Measurements from ENCODE around the gene NRF1.

The NRF1 gene

DNA sequence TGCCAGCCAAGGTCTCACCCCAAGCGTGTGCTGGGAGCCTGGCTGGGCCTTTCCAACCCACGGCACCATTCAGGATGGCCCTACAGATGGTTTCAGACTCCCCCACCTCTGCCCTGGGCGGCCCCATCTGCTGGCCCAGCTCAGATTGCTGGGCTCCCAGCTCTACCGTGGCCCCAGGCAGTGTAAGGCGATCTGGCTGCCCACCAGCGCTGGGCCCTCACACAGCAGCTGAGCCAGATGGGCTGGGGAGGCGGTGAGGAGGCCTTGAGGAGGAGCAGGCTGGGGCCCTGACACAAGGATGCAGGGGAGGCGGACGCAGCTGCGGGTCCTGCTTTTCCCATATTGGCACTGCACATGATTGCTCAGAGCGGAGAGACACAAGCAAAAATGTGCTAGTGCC, 162.8 kb downstream of the NRF1 start:
- no peak overlapping the region for H3K4me3 ChIP-seq (ENCODE audit: low read depth, low read length)
- no peak for TF ChIP-seq POLR2A (IDR thresholded peaks at IDR 0.05; ENCODE audit: extremely low read depth, insufficient read length)
- TF ChIP-seq, protein P1, sequence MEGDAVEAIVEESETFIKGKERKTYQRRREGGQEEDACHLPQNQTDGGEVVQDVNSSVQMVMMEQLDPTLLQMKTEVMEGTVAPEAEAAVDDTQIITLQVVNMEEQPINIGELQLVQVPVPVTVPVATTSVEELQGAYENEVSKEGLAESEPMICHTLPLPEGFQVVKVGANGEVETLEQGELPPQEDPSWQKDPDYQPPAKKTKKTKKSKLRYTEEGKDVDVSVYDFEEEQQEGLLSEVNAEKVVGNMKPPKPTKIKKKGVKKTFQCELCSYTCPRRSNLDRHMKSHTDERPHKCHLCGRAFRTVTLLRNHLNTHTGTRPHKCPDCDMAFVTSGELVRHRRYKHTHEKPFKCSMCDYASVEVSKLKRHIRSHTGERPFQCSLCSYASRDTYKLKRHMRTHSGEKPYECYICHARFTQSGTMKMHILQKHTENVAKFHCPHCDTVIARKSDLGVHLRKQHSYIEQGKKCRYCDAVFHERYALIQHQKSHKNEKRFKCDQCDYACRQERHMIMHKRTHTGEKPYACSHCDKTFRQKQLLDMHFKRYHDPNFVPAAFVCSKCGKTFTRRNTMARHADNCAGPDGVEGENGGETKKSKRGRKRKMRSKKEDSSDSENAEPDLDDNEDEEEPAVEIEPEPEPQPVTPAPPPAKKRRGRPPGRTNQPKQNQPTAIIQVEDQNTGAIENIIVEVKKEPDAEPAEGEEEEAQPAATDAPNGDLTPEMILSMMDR (IDR thresholded peaks at IDR 0.05; ENCODE audit: low read depth, low read length): no peak
- no peak for TF ChIP-seq MAX (IDR thresholded peaks at IDR 0.05; ENCODE audit: low read depth, low read length)
- TF ChIP-seq MYC (IDR thresholded peaks at IDR 0.05; ENCODE audit: low read depth, low read length): no peak
- no peak for DNase-seq (ENCODE audit: low read depth)

DNA sequence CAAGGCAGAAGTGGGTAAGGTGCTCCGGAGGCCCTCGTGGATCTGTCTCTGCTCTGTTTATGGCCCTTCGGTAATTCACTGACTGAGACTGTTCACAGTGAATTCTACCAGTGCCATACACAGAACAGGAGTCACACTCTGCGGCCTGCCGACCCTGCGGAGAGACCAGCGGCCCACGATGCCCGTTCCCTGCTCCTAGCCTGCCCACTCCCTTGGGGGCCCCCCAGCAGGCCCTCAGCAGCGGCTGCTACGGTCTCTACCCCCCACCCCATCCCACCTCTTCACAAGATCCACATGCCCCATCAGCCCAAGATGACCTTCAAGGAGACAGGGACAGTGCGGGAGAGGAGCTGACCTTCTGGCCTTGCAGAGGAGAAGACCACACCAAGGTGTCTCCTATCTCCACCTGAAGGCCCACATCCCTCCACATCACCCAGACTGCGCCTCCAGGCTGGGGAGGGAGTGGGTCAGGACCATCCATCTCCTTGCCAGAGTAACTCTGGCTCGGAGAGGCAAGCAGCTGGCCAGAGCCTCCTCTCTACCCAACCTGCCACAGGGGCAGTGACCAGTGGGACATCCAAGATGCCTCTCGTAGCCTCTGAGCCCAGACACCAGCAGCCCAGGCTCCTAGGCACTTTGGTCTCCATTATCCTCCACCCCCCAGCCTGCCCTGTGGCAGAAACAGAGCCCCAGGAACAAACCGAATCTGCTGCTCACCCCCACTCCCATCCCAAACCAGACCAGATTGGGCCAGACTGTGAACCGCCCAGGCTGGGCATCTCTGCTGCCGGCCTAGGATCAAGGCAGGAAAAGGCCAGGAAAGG, 163.6 kb downstream of the NRF1 start:
- TF ChIP-seq, protein P1 (IDR thresholded peaks at IDR 0.05; ENCODE audit: low read depth, low read length): no peak
- TF ChIP-seq MAX (IDR thresholded peaks at IDR 0.05; ENCODE audit: low read depth, low read length): no peak
- no peak for TF ChIP-seq MYC (IDR thresholded peaks at IDR 0.05; ENCODE audit: low read depth, low read length)
- no peak overlapping the region for H3K4me3 ChIP-seq (ENCODE audit: low read depth, low read length)
- no peak for DNase-seq (ENCODE audit: low read depth)

GRCh38 chr7:129775695-129776361, 164.3 kb downstream of the NRF1 start:
- no peak for TF ChIP-seq POLR2A (IDR thresholded peaks at IDR 0.05; ENCODE audit: extremely low read depth, insufficient read length)
- TF ChIP-seq, protein P1 (IDR thresholded peaks at IDR 0.05; ENCODE audit: low read depth, low read length): no peak
- TF ChIP-seq MYC (IDR thresholded peaks at IDR 0.05; ENCODE audit: low read depth, low read length): no peak
- H3K4me3 ChIP-seq (ENCODE audit: low read depth, low read length): no peak overlapping the region
- DNase-seq (ENCODE audit: low read depth): no peak

- no peak overlapping the region for H3K4me3 ChIP-seq (ENCODE audit: low read depth, low read length)
- DNase-seq (ENCODE audit: low read depth): no peak
- TF ChIP-seq, protein P1 (IDR thresholded peaks at IDR 0.05; ENCODE audit: low read depth, low read length): no peak
Measured at GRCh38 chr7:129776362-129776722, 164.8 kb downstream of the NRF1 start.

- no peak for TF ChIP-seq POLR2A (IDR thresholded peaks at IDR 0.05; ENCODE audit: extremely low read depth, insufficient read length)
- TF ChIP-seq, protein P1 (IDR thresholded peaks at IDR 0.05; ENCODE audit: low read depth, low read length): no peak
- no peak for TF ChIP-seq MYC (IDR thresholded peaks at IDR 0.05; ENCODE audit: low read depth, low read length)
- no peak for TF ChIP-seq MAX (IDR thresholded peaks at IDR 0.05; ENCODE audit: low read depth, low read length)
- no peak overlapping the region for H3K4me3 ChIP-seq (ENCODE audit: low read depth, low read length)
- DNase-seq (ENCODE audit: low read depth): no peak
Measured at GRCh38 chr7:129777195-129777844, 165.8 kb downstream of the NRF1 start.
